Activated T-cell treated with anti-CD3 and anti-CD28 coated beads, Interleukin-2, amount 50 U/mL, for 4 hours (primary cell): Measurements from ENCODE around the gene PCDHA3. TPM values are rescaled to one million over a fixed set of nuclear protein-coding genes. Genes with fewer than 3 reads are reported as not detected.
"Not testable (repeated sequence)": the region's sequence is repeated elsewhere in the genome, so short reads cannot be mapped to it uniquely, and the experiment has no call there.

ENCODE experiments used
- ATAC-seq, 2 donors: fragments of 200-7000 bp; cut with Tn5 transposase; one replicate each; pipeline ENCODE4 v1.10.0; 2021
- DNase-seq: peaks from one replicate; pipeline ENCODE4 v3.0.0-alpha.2; 2020
- H3K27me3 Mint-ChIP-seq: one replicate; pipeline ENCODE4 v1.8.0; 2021; ENCODE audit warnings: low read depth, mixed read lengths
- H3K36me3 Mint-ChIP-seq: one replicate; pipeline ENCODE4 v1.8.0; 2022; ENCODE audit warnings: mixed read lengths; ENCODE audit not compliant: insufficient read depth
- H3K4me1 Mint-ChIP-seq: one replicate; pipeline ENCODE4 v1.8.0; 2021; ENCODE audit warnings: low read depth, mixed read lengths
- H3K4me3 Mint-ChIP-seq: one replicate; pipeline ENCODE4 v1.8.0; 2021; ENCODE audit warnings: mild to moderate bottlenecking, moderate library complexity, mixed read lengths
- H3K9me3 Mint-ChIP-seq: one replicate; pipeline ENCODE4 v1.8.0; 2021; ENCODE audit warnings: mixed read lengths
- total RNA-seq, 3 donors: library from RNA; stranded (reverse); gene quantifications; one replicate each; pipeline ENCODE4 v1.2.1, GENCODE V29; 2021

Gene PCDHA3
- total RNA-seq, 3 donors from 2014 or later: not detected

DNA sequence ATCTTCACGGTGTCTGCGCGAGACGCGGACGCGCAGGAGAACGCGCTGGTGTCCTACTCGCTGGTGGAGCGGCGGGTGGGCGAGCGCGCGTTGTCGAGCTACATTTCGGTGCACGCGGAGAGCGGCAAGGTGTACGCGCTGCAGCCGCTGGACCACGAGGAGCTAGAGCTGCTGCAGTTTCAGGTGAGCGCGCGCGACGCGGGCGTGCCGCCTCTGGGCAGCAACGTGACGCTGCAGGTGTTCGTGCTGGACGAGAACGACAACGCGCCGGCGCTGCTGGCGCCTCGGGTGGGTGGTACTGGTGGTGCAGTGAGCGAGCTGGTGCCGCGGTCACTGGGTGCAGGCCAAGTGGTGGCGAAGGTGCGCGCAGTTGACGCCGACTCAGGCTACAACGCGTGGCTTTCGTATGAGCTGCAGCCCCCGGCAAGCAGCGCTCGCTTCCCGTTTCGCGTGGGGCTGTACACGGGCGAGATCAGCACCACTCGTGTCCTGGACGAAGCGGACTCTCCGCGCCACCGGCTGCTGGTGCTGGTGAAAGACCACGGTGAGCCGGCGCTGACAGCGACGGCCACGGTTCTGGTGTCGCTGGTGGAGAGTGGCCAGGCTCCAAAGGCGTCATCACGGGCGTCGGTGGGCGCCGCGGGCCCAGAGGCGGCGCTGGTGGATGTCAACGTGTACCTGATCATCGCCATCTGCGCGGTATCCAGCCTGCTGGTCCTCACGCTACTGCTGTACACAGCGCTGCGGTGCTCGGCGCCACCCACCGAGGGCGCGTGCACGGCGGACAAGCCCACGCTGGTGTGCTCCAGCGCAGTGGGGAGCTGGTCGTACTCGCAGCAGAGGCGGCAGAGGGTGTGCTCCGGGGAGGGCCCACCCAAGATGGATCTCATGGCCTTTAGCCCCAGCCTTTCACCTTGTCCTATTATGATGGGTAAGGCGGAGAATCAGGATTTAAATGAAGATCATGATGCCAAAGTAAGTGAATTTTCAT is 28.9 kb downstream of the PCDHA3 start:
- H3K4me3 Mint-ChIP-seq, H3K36me3 Mint-ChIP-seq, H3K4me1 Mint-ChIP-seq, DNase-seq, ATAC-seq: not testable (repeated sequence)
- Mint-ChIP-seq H3K27me3 (peaks cover 59% of the 10 kb centered on the region), H3K9me3 (peaks cover 33% of the 10 kb centered on the region)

DNA sequence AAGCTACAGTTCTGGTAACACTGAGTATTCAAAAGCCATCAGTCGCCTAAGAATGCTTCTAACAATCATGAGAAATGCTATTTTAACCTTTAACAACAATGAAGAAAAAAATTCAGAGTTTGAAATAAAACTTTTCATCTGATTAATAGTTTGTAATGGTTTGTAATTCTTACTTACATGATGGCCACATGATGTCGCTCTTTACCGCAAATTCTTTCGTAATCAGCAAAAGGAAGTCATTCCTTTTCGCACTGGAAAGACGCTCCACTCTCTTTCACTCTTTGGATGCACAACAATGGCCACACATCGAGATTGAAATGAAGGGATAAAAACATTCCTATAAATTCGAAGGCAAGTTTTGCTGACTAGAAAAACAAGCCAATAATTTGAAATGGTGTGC is 33.1 kb downstream of the PCDHA3 start, which contains the start of gene PCDHA7:
Gene PCDHA7, plus strand, starts transcription at position 277 of the 400 bp plus-strand sequence. Its CDS starts 115 bp downstream, at position 392.
- H3K36me3 Mint-ChIP-seq: no peaks in the 10 kb centered on the region
- peaks cover 16% of the 10 kb centered on the region for H3K9me3 Mint-ChIP-seq
- DNase-seq (no peak), ATAC-seq (no peak)
- H3K27me3 Mint-ChIP-seq: peaks cover 37% of the 10 kb centered on the region
- no peaks in the 10 kb centered on the region for H3K4me1 Mint-ChIP-seq
- H3K4me3 Mint-ChIP-seq: no peak within 1 kb of the TSS

DNA sequence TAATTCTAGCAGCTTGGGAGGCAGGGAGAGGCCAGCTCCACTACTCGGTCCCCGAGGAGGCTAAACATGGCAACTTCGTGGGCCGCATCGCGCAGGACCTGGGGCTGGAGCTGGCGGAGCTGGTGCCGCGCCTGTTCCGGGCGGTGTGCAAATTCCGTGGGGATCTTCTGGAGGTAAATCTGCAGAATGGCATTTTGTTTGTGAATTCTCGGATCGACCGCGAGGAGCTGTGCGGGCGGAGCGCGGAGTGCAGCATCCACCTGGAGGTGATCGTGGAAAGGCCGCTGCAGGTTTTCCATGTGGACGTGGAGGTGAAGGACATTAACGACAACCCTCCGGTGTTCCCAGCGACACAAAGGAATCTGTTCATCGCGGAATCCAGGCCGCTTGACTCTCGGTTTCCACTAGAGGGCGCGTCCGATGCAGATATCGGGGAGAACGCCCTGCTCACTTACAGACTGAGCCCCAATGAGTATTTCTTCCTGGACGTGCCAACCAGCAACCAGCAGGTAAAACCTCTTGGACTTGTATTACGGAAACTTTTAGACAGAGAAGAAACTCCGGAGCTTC is 33.7 kb downstream of the PCDHA3 start:
- not testable (repeated sequence) for H3K4me3 Mint-ChIP-seq, H3K36me3 Mint-ChIP-seq, DNase-seq, H3K4me1 Mint-ChIP-seq, ATAC-seq
- Mint-ChIP-seq H3K9me3 (peaks cover 16% of the 10 kb centered on the region), H3K27me3 (peaks cover 40% of the 10 kb centered on the region)

DNA sequence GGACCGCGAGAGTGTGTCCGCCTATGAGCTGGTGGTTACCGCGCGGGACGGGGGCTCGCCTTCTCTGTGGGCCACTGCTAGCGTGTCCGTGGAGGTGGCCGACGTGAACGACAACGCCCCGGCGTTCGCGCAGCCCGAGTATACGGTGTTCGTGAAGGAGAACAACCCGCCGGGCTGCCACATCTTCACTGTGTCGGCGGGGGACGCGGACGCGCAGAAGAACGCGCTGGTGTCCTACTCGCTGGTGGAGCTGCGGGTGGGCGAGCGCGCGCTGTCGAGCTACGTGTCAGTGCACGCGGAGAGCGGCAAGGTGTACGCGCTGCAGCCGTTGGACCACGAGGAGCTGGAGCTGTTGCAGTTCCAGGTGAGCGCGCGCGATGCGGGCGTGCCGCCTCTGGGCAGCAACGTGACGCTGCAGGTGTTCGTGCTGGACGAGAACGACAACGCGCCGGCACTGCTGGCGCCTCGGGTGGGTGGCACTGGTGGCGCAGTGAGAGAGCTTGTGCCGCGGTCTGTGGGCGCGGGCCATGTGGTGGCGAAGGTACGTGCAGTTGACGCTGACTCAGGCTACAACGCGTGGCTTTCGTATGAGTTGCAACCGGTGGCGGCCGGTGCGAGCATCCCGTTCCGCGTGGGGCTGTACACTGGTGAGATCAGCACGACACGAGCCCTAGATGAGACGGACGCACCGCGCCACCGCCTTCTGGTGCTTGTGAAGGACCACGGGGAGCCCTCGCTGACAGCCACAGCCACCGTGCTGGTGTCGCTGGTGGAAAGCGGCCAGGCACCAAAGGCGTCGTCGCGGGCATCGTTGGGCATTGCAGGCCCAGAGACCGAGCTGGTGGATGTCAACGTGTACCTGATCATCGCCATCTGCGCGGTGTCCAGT is 35.0 kb downstream of the PCDHA3 start:
- ATAC-seq: no peak
- H3K27me3 Mint-ChIP-seq: peaks cover 39% of the 10 kb centered on the region

DNA sequence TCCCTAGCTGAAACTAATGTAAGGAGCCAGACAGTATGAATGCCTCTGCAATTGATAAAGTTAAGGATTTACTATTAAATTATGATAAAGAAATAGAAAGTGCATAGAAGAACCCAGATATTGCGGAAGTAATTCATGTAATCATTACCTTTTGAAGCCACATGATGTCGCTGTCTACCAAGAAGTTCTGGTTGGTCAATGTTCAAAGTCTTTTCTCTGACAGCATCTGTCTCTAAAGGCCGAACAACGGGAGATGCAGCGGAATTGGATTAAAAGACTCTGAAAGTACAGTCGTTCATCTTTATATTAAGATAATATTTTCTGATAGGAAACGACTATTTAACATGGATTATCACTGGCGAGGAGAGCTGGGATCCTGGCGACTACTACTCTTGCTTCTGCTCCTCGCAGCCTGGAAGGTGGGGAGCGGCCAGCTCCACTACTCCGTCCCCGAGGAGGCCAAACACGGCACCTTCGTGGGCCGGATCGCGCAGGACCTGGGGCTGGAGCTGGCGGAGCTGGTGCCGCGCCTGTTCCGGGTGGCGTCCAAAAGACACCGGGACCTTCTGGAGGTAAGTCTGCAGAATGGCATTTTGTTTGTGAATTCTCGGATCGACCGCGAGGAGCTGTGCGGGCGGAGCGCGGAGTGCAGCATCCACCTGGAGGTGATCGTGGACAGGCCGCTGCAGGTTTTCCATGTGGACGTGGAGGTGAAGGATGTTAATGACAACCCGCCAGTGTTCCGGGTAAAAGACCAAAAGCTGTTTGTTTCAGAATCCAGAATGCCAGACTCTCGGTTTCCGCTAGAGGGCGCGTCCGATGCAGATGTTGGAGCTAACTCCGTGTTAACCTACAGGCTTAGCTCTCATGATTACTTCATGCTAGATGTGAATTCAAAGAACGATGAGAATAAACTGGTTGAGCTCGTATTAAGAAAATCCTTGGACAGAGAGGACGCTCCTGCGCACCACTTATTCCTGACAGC is 40.4 kb downstream of the PCDHA3 start, which contains the start of gene PCDHA8:
Gene PCDHA8, plus strand, starts transcription at position 210 of the 985 bp plus-strand sequence. Its CDS starts 135 bp downstream, at position 345.
- ATAC-seq: no peak
- Mint-ChIP-seq H3K9me3 (peaks cover 4% of the 10 kb centered on the region), H3K27me3 (peaks cover 15% of the 10 kb centered on the region), H3K36me3 (no peaks in the 10 kb centered on the region), H3K4me3 (no peak within 1 kb of the TSS), H3K4me1 (no peaks in the 10 kb centered on the region)
- no peak for DNase-seq

More for the DNA sequence above, 35.0 kb downstream of the PCDHA3 start:
- Mint-ChIP-seq H3K9me3 (peaks cover 16% of the 10 kb centered on the region), H3K36me3 (no peaks in the 10 kb centered on the region), H3K4me3 (no peak overlapping the region), H3K4me1 (no peaks in the 10 kb centered on the region)
- no peak for DNase-seq

DNA sequence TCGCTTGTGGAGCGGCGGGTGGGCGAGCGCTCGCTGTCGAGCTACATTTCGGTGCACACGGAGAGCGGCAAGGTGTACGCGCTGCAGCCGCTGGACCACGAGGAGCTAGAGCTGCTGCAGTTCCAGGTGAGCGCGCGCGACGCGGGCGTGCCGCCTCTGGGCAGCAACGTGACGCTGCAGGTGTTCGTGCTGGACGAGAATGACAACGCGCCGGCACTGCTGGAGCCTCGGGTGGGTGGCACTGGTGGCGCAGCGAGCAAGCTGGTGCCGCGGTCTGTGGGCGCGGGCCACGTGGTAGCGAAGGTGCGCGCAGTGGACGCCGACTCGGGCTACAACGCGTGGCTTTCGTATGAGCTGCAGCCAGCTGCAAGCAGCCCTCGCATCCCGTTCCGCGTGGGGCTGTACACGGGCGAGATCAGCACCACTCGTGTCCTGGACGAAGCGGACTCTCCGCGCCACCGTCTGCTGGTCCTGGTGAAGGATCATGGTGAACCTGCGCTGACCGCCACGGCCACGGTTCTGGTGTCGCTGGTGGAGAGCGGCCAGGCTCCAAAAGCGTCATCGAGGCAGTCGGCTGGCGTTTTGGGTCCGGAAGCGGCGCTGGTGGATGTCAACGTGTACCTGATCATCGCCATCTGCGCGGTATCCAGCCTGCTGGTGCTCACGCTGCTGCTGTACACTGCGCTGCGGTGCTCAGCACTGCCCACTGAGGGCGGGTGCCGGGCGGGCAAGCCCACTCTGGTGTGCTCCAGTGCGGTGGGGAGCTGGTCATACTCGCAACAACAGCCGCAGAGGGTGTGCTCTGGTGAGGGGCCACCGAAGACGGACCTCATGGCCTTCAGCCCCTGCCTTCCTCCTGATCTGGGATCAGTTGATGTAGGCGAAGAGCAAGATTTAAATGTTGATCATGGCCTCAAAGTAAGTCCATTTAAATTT is 42.2 kb downstream of the PCDHA3 start:
- DNase-seq (no peak), ATAC-seq (no peak)
- H3K9me3 Mint-ChIP-seq: peaks cover 4% of the 10 kb centered on the region
- no peaks in the 10 kb centered on the region for H3K4me1 Mint-ChIP-seq
- peaks cover 3% of the 10 kb centered on the region for H3K36me3 Mint-ChIP-seq
- no peak overlapping the region for H3K4me3 Mint-ChIP-seq
- H3K27me3 Mint-ChIP-seq: peaks cover 15% of the 10 kb centered on the region

DNA sequence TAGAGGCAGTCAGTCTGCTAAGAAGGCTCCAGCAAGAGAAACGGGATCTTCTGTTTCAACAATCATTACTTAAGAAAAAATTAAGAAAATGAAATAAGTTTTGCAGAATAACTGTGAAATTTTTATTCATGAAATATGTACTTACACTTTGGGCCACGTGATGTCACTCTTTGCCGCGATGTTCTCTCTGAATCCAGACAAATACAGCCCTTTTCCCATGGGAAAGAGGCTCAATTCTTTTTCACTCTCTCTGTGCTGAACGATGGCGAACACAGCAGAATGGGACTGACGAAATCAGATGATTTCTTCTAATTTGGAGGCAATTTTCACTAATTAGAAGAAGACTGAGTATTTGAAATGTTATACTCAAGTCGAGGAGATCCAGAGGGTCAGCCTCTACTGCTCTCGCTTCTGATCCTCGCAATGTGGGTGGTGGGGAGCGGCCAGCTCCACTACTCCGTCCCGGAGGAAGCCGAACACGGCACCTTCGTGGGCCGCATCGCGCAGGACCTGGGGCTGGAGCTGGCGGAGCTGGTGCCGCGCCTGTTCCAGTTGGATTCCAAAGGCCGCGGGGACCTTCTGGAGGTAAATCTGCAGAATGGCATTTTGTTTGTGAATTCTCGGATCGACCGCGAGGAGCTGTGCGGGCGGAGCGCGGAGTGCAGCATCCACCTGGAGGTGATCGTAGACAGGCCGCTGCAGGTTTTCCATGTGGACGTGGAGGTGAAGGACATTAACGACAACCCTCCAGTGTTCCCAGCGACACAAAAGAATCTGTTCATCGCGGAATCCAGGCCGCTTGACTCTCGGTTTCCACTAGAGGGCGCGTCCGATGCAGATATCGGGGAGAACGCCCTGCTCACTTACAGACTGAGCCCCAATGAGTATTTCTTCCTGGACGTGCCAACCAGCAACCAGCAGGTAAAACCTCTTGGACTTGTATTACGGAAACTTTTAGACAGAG is 47.6 kb downstream of the PCDHA3 start, which contains the start of gene PCDHA9:
Gene PCDHA9, plus strand, starts transcription at position 244 of the 964 bp plus-strand sequence. Its CDS starts 114 bp downstream, at position 358.
- H3K4me1 Mint-ChIP-seq, H3K27me3 Mint-ChIP-seq, H3K36me3 Mint-ChIP-seq, H3K4me3 Mint-ChIP-seq, ATAC-seq, H3K9me3 Mint-ChIP-seq, DNase-seq: not testable (repeated sequence)

DNA sequence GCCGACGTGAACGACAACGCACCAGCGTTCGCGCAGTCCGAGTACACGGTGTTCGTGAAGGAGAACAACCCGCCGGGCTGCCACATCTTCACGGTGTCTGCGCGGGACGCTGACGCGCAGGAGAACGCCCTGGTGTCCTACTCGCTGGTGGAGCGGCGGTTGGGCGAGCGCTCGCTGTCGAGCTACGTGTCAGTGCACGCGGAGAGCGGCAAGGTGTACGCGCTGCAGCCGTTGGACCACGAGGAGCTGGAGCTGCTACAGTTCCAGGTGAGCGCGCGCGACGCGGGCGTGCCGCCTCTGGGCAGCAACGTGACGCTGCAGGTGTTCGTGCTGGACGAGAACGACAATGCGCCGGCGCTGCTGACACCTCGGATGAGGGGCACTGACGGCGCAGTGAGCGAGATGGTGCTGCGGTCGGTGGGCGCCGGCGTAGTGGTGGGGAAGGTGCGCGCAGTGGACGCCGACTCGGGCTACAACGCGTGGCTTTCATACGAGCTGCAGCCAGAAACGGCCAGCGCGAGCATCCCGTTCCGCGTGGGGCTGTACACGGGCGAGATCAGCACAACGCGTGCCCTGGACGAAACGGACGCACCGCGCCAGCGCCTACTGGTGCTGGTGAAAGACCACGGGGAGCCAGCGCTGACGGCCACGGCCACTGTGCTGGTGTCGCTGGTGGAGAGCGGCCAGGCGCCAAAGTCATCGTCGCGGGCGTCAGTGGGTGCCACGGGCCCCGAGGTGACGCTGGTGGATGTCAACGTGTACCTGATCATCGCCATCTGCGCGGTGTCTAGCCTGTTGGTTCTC is 49.2 kb downstream of the PCDHA3 start:
- not testable (repeated sequence) for H3K36me3 Mint-ChIP-seq, DNase-seq

More for the DNA sequence above, 49.2 kb downstream of the PCDHA3 start:
- not testable (repeated sequence) for ATAC-seq, H3K4me3 Mint-ChIP-seq, H3K4me1 Mint-ChIP-seq, H3K9me3 Mint-ChIP-seq, H3K27me3 Mint-ChIP-seq
